IPS-18a (cell line): ENCODE measurements around the gene ACSL4.
"Not testable (repeated sequence)": the region's sequence is repeated elsewhere in the genome, so short reads cannot be mapped to it uniquely, and the experiment has no call there.

Source experiments
- H3K27ac ChIP-seq: one replicate; pipeline ENCODE4 v1.5.1; 2013; ENCODE audit warnings: low read length
- H3K27me3 ChIP-seq: one replicate; pipeline ENCODE4 v1.6.1; 2013; ENCODE audit warnings: mild to moderate bottlenecking, low read length; ENCODE audit not compliant: control insufficient read depth, insufficient read depth
- H3K36me3 ChIP-seq: one replicate; pipeline ENCODE4 v1.6.1; 2013; ENCODE audit warnings: low read depth, low read length; ENCODE audit not compliant: control insufficient read depth
- H3K4me1 ChIP-seq: one replicate; pipeline ENCODE4 v1.6.1; 2013; ENCODE audit warnings: low read depth, low read length; ENCODE audit not compliant: control insufficient read depth
- H3K4me3 ChIP-seq: one replicate; pipeline ENCODE4 v1.5.1; 2013; ENCODE audit warnings: low read length
- H3K9ac ChIP-seq: one replicate; pipeline ENCODE4 v1.6.1; 2013; ENCODE audit warnings: mild to moderate bottlenecking, low read length, moderate library complexity
- H3K9me3 ChIP-seq: one replicate; pipeline ENCODE4 v1.6.1; 2013; ENCODE audit warnings: low read depth, low read length; ENCODE audit not compliant: control insufficient read depth

The ACSL4 gene

DNA sequence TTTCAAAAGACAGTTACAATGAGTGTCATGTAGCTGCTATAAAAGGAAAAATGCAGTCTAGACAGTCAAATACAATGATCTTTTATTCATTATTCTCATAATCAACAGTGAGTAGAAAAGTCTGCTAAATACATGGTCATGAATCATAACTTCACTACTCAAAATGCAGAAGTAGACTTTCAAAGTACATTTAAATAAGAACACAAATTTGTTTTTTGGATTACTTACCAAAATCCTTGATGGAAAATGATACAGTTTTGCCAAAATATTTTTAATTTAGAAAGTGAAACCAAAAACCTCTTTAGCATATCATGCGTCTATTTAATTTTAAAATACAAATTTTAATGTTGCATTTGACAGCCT, 4.9 kb downstream of the ACSL4 start:
- no peak overlapping the region for H3K4me3 ChIP-seq
- H3K27me3 ChIP-seq = no peaks in the 10 kb centered on the region
- H3K9ac ChIP-seq = no peak overlapping the region
- no peaks in the 10 kb centered on the region for H3K9me3 ChIP-seq
- no peak overlapping the region for H3K27ac ChIP-seq
- H3K4me1 ChIP-seq = peaks cover 23% of the 10 kb centered on the region
- no peaks in the 10 kb centered on the region for H3K36me3 ChIP-seq

DNA sequence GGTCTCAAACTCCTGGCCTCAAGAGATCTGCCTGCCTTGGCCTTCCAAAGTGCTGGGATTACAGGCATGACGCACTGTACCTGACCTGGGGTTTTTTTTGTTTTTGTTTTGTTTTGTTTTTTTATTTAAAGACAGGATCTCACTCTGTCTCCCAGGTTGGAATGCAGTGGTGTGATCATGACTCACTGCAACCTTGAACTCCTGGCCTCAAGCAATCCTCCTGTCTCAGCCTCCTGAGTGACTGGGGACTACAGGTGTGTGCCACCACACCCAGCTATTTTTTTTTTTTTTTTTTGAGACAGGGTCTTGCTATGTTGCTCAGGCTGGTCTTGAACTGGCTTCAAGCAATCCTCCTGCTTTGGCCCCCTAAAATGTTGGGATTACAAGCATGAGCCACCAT, 8.1 kb downstream of the ACSL4 start:
- not testable (repeated sequence) for H3K27ac ChIP-seq, H3K9me3 ChIP-seq, H3K36me3 ChIP-seq, H3K9ac ChIP-seq, H3K4me3 ChIP-seq, H3K27me3 ChIP-seq
- H3K4me1 ChIP-seq = peaks cover 26% of the 10 kb centered on the region

DNA sequence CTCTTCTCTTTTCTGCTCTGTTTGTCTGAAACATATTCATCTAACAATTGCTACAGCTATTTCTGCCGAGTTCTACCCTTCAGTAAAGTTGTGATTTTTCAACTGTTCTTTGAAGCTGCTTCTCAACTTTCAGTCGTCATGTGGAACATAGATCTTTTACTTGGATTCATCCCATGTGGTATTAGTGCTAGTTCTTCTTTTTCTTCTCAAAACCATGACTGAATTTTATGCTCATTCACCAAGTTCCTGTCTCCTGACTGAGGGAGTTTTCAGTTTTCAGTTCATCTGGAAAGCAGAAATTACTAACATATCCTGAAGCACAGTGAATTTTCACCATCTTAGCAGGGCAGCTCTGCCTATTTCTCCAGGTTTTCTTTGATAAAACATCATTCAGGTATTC, 12.1 kb downstream of the ACSL4 start:
- Histone ChIP-seq H3K27ac (no peak overlapping the region), H3K9me3 (no peaks in the 10 kb centered on the region), H3K9ac (no peak overlapping the region), H3K36me3 (no peaks in the 10 kb centered on the region), H3K27me3 (no peaks in the 10 kb centered on the region), H3K4me3 (no peak overlapping the region), H3K4me1 (peaks cover 17% of the 10 kb centered on the region)

DNA sequence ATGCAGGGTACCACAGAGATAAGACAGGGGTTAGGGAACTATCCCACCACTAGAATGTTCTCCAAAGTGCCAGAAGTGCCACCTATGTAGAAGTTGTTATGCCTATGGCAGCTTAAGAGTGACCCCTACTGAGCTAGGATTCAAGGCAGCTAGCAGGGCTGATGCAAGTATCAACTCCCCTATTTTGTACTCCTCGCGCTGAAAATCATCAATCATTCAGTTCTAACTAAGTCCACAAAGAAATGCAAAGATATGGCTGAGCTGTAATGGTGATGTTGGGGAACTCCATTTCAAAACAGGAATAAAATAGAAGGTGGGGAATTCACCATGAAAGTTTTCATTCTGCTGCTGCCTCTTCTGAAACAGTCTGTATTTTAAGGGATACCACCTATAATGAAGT, 13.8 kb downstream of the ACSL4 start:
- Histone ChIP-seq H3K36me3 (no peaks in the 10 kb centered on the region), H3K4me3 (no peak overlapping the region), H3K27ac (no peak overlapping the region), H3K4me1 (peaks cover 17% of the 10 kb centered on the region), H3K27me3 (no peaks in the 10 kb centered on the region), H3K9ac (no peak overlapping the region), H3K9me3 (no peaks in the 10 kb centered on the region)

DNA sequence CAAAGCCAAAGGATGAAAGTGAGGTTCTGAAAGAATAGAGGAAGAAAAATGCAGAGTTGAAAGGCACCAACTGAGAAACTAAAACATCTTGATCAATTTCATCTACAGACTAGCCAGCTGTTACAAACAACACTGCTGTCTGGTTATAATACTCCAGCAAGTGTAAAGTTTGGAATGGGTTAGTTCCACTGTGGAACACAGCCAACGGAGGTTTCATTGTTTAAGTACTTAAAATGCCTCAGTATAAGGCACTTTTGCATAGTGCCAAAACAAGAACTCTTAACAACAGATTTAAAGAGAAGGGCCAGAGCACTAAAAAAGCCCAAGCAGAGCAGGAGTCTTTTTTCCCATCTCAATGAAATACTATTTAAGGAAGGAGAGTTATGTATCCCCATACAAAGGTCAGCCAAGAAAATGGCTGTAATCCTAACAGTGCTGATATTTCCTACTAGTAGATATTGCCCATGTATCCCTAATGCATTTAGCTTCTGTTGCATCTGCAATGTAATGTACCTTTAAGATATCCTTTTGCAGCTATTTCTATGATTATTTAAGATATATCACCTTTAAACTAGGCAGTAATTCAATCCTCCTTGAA, 16.5 kb downstream of the ACSL4 start:
- Histone ChIP-seq H3K36me3 (no peaks in the 10 kb centered on the region), H3K27me3 (no peaks in the 10 kb centered on the region), H3K4me1 (peaks cover 7% of the 10 kb centered on the region), H3K4me3 (no peak overlapping the region), H3K27ac (no peak overlapping the region), H3K9ac (no peak overlapping the region), H3K9me3 (no peaks in the 10 kb centered on the region)

DNA sequence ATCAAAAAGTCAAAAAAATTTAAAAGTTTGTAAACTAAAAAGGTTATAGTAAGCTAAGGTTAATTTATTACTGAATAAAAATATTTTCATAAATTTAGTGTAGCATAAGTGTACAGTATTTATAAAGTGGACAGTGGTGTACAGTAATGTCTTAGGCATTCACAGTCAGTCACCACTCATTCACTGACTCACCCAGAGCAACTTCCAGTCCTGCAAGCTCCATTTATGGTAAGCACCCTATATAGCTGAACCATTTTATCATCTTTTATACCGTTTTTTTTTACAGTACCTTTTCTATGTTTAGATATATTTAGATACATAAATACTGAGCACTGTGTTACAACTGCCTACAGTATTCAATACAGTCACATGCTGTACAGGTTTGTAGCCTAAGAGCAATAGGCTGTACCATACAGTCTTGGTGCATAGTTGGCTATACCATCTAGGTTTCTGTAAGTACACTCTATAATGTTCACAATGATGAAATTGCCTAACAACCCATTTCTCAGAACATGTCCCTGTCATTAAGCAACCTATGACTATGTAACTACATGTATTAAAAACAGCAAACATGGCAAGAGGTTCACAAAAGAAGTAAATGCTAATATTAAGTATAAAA, 18.6 kb downstream of the ACSL4 start:
- no peak overlapping the region for H3K27ac ChIP-seq
- H3K4me1 ChIP-seq = peaks cover 5% of the 10 kb centered on the region
- H3K27me3 ChIP-seq = no peaks in the 10 kb centered on the region
- no peak overlapping the region for H3K9ac ChIP-seq
- H3K9me3 ChIP-seq = no peaks in the 10 kb centered on the region
- H3K4me3 ChIP-seq = no peak overlapping the region
- no peaks in the 10 kb centered on the region for H3K36me3 ChIP-seq

DNA sequence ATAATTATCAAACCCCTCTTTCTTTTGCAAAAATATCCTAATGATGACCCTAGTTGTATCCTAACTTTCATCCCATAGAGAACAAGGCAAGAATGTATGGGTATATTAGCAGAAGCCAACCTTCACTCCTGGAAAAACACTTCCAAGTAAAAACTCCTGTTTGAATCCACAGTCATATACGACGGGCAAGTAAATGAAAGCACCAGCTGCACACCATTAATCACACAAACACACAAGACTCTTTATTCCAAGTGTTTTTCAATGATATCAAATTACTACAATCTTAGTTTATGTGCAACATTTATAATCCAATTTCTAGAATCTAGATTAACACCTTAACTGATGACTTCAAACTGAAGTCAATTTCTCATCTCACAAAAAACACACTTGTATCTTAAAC, 22.9 kb downstream of the ACSL4 start:
- H3K9me3 ChIP-seq = no peaks in the 10 kb centered on the region
- peaks cover 6% of the 10 kb centered on the region for H3K4me1 ChIP-seq
- H3K27ac ChIP-seq = no peak overlapping the region
- H3K4me3 ChIP-seq = no peak overlapping the region
- no peak overlapping the region for H3K9ac ChIP-seq
- H3K27me3 ChIP-seq = no peaks in the 10 kb centered on the region
- H3K36me3 ChIP-seq = no peaks in the 10 kb centered on the region

DNA sequence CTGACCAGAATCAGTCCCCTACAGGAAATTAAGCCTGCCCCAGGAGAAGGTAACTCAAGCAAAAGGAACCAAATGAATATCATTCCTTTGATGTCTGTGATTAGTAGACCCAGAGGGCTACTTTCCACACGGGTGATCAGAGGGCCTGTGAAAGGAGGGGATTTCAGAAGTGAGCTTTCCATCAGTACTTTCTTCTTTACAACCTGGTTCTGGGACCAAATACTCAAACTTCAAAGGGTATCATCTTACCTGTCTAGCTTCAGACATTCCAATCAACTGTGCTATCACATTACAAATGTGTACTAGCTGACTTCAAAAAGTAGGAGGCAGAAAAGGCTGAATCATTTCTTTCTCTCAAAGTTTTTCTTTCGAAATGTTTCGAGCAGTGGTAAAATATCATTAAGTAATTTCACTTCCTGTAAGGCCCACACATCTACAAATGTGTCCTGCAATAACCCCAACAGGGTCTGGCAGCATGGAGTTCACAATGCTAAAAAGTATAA, 23.9 kb downstream of the ACSL4 start:
- Histone ChIP-seq H3K9me3 (no peaks in the 10 kb centered on the region), H3K9ac (no peak overlapping the region), H3K27ac (no peak overlapping the region), H3K36me3 (no peaks in the 10 kb centered on the region), H3K27me3 (no peaks in the 10 kb centered on the region), H3K4me3 (no peak overlapping the region), H3K4me1 (peaks cover 6% of the 10 kb centered on the region)

DNA sequence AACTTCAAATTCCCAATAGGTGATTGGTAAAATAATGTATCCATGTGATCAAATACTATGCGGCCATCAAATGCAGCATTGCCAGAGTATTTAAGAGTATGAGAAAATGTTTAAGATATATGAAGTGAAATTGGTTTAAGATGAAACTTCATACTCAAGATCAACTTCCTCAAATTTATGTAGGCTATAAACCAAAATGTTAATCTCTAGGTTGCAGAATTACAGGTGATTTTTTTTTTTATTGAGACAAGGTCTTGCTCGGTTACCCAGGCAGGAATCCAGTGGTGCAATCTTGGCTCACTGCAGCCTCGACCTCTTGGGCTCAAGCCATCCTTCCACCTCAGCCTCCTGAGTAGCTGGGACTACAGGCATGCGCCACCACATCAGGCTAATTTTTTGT, 25.3 kb downstream of the ACSL4 start:
- Histone ChIP-seq H3K4me3 (no peak overlapping the region), H3K27ac (no peak overlapping the region), H3K9me3 (no peaks in the 10 kb centered on the region), H3K36me3 (no peaks in the 10 kb centered on the region), H3K27me3 (no peaks in the 10 kb centered on the region), H3K9ac (no peak overlapping the region), H3K4me1 (peaks cover 6% of the 10 kb centered on the region)

DNA sequence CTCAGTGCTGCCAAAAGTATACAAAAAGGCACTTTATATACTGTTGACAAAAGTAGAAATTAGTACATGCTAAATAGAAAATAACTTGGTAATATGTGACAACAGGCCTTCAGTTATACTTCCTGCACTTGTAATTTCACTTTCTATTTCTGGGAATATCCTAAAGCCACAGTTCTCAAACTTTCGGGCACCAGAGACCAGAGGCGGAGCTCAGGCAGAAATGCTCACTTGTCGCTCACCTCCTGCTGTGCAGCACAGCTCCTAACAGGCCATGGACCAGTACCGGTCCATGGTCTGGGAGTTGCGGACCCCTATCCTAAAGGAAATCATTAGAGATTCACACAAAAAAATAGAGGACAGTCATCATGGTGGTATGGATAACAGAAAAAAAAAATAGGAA, 25.7 kb downstream of the ACSL4 start:
- peaks cover 6% of the 10 kb centered on the region for H3K4me1 ChIP-seq
- no peak overlapping the region for H3K9ac ChIP-seq
- no peak overlapping the region for H3K4me3 ChIP-seq
- no peak overlapping the region for H3K27ac ChIP-seq
- no peaks in the 10 kb centered on the region for H3K27me3 ChIP-seq
- H3K36me3 ChIP-seq = no peaks in the 10 kb centered on the region
- no peaks in the 10 kb centered on the region for H3K9me3 ChIP-seq

DNA sequence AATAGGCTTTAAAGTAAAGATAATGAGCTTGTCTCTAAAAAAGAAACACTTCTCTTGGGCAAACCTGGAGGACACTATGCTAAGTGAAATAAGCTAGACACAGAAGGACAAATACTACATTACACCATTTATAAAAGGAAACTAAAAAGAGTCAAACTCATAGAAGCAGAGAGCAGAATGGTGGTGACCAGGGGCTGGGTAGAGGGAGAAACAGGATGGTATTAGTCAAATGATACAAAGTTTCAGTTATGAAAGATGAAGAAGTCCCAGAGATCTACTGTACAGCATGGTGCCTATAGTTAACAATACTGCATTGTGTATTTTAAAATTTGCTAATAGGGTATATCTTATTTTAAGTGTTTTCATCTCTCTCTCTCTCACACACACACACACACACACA, 28.5 kb downstream of the ACSL4 start:
- no peaks in the 10 kb centered on the region for H3K27me3 ChIP-seq
- no peak overlapping the region for H3K4me3 ChIP-seq
- H3K27ac ChIP-seq = no peak overlapping the region

DNA sequence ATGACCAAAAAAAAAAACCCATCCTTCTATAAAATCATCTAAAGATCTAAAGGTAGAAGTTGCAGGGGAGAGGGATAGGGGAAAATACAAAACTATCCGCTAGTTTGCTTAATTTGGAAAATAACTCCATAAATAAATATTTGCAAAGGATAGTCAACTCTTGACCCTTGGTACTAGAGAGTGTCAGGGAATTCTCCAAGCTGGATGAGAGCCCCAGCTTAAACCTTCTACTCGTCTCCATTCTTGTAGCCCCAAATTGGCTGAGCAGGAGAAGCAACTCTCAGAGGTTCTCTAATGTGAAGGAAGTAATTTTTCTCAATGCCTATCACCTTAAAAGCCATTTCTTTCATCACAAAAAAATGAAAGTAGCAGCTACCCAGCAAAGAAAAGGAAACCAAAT, 35.2 kb downstream of the ACSL4 start:
- Histone ChIP-seq H3K4me3 (no peak overlapping the region), H3K4me1 (peaks cover 3% of the 10 kb centered on the region), H3K27me3 (no peaks in the 10 kb centered on the region), H3K36me3 (peaks cover 5% of the 10 kb centered on the region), H3K27ac (no peak overlapping the region), H3K9me3 (no peaks in the 10 kb centered on the region), H3K9ac (no peak overlapping the region)

More for the DNA sequence above, 28.5 kb downstream of the ACSL4 start:
- H3K36me3 ChIP-seq = no peaks in the 10 kb centered on the region
- peaks cover 6% of the 10 kb centered on the region for H3K4me1 ChIP-seq
- no peak overlapping the region for H3K9ac ChIP-seq
- no peaks in the 10 kb centered on the region for H3K9me3 ChIP-seq
